Kidney glomerular epithelial cell (primary cell): ENCODE measurements around the gene ARSB.

Experiments
- DNase-seq: peaks from one replicate; lab custom pipeline; 2025; lab: John Stamatoyannopoulos, UW

The ARSB gene

DNA sequence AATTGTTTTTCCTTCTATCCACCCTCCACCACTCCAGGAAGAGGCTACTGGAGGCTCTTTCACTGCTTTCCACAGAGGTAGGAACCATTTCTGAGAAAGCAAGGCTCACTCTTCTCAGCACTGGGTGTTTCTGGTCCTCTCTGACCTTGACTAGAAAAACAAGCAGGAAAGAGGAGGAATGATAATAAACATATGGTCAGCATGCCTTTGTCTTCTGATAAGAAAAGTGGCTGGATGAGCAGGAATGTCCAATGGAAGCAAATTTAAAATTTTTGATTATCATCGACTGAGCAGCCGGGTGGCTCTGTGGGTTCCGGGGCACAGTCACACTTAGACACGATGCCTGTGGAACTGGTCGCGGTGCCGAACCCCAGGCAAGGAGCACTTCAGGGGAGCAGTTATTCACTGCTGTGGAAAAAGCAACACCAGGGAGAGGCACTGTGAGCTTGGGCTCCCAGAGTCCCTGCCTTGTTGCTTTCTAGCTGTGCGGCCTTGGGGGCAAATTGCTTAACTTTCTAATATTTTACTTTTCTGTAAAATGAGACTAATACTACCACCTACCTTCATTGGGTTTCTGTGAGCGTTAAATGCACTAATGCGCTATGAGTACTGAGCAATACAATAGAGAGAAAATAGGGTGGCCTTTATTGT lies 179.5 kb downstream of the ARSB start:
- DNase-seq, result no peak

DNA sequence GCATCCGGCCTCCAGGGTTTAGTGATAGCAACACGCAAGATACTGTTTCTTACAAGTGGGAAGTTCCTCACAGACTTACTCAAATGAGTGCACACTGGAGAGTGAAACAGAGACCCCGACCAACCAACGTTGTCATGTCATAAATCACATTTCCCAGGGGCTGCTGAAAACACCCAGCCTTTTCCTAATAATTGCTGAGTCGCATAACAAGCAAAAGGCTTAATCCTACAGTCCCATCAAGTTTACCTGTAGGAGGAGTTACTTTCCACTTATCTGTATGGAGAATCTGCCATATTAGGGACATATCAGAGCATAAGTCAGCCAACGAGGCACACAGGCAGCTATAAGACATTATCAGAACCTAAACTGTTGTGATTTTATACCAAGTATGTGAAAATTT lies 180.1 kb downstream of the ARSB start:
- DNase-seq, result no peak

DNA sequence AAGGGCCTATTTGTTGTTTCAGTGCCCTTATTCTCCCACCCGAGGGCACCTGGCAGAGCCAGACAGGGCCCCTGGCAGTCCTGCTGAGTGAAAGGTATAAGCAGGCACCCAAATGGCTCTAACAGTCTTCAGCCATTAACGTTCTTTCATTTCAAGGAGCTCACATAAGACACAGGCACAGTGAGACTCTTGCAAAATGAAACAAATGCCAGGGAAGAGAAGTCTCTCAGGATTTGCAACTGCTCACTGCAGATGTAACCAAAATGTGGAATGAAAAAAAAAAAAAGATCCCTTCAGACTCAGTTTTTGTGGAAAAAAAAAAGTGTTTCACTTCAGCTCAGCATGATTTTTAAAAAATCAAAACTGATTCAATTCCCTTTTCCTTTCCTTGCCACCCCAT lies 181.2 kb downstream of the ARSB start:
- DNase-seq, result no peak

DNA sequence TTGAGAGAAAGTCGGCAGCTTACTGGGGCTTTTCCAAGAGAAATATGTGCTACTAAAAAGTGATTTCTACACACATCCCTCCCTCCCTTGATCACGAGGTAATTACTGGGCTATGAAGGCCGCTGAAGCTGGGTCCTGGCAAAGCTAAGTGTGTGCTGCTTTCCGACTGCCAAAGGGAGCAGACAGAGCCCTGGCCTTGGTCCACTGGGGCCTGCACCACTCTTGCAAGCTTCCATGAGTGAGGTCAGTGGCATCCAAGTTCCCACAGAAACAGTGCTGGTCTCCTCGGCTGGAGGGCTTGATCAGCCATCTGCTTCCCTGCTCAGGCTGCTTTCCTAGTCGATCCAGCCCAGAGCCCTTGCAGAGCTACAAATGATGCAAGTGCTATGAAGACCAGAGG lies 181.8 kb downstream of the ARSB start:
- no peak for DNase-seq

DNA sequence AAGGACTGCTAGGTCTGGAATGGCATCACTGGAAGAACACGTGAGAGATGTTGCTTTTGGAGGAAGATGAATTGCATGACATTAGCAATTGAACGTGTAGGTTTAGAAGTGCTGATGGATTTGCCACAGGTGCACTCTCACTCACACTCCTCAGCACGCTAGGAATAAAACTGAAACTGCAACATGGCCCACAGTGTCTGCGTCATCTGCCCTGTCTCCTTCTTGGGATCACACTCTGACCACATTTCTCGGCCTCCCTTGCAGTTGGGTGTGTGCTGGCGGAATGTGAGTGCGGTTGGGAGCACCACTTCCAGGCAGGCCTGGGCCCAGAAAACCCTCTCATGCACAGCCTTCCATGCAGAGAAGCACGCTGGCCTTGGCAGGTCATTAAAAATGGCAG lies 183.7 kb downstream of the ARSB start:
- no peak for DNase-seq

DNA sequence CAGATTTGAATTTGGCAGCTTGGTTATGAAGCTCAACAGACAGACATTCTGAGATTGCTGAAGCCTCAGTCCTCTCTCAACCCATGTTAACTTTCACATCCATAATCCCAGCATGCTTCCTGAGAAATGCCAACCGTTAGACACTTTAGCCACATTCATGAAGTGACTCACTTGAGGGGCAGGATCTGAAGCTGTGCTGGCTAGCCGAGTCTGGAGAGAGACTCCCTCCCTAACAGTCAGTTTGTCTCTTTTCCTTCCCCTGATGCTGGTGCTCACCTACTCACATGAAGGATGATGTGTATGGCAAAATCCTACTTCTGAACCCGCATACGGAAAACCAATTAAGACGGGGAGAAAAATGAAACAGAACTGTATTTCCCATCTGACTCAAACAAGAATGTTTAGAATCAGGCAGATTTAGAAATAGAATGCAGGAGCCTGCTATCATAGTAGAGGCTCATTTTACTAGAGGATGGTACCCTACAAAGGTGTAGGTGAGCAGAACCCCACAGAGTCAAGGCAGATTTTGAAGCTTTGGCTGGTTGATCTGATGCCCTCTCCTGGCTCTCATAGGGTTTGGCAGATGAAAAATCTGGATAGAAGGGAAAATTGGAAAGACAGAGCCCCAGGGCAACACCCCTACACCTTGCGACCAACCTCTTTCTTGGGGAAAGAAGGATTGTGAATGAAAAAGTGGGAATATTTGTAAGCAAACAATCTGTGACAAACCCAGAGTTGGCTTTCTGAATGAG lies 185.7 kb downstream of the ARSB start:
- peak; percentile 7 for DNase-seq

DNA sequence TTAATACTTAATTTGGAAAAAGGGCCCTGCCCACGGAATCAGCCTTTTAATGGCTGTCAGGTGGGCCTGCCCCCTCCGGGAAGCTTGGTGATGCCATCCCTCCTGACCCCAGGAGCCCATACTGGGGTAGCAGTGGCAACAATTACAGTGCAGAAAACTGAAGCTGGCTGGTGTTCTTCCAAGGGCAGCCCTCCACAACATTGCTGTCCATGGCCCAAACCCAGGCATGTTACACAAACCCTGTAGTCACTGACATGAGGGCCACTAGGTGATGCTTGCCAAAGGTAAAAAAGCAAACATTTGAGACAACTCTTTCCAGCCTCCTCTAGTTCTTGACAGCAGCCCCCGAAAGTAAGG lies 186.5 kb downstream of the ARSB start:
- DNase-seq, result no peak

DNA sequence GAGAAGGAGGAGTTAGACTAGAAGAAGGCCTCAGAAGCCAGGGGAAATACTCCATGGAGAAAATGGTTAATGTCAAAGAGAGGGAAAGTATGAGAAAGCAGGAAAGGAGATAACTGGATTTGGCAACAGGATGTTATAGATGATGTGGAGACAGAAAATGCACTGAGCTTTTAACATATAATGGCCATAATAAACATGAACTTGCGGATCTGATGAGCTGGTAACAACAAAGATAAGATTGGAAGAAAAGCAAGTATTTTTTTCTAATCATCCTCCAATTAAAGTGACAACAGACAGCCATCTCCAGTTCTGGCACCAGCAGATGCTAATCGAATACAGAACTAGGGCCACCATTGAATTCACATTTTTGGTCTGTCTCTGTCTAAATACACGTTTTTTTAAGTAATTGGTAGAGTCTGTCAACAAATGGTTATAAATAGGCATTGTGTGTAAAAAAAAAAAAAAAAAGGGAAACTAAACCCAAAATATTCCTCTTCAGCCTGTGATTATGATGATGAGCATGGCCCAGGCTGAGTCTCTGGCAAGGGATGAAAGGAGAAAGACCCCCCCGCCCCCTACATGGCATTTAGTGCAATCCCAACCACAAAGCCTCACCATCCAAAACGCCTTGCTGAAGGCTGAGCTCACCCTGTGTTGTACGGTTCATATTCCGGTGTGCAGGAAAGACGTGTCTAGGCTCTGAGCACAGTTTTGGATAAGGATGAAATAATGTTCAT lies 187.0 kb downstream of the ARSB start:
- DNase-seq, result no peak

DNA sequence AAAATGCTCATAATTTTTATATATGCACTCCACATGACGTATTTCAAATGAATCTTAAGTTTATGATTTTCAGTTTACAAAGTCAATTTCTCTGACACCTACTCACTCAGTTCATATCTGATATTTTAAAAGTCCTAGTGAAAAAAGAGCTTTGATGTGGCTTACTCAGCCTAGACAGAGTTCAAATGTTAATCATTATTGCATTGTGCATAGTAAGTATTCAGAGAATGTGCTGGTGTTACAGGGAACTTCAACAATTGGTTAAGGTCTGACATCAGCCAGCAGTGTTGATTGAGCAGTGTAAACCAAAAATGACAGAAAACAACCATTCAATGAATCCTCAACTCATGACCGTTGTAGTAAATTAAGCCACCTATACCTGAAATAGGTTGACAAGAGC lies 189.4 kb downstream of the ARSB start:
- peak; percentile 90 for DNase-seq

DNA sequence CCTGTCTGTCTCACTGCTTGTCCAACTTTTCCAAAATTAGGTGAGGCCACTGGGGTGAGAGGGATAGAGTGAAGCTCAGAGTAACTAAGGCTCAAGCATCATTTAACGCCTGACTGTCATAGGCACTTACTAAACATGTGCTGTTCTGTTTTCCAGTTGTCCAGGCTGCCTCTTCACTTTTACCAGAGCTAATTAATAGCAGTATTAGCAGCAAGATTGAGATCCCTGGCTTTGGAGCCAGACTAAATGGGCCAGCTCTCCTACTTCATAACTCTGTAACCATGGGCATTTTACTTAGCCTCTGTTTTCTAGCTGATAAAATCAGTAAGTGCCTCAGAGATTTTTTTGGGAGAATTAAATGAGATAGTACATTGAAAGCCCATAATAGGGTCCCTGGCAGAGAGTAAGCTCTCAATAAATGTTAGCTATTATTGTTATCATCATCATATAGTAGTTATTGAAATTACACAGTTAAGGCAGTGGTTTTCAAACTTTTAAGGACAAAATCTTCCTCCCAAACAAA lies 190.4 kb downstream of the ARSB start:
- DNase-seq, result no peak

DNA sequence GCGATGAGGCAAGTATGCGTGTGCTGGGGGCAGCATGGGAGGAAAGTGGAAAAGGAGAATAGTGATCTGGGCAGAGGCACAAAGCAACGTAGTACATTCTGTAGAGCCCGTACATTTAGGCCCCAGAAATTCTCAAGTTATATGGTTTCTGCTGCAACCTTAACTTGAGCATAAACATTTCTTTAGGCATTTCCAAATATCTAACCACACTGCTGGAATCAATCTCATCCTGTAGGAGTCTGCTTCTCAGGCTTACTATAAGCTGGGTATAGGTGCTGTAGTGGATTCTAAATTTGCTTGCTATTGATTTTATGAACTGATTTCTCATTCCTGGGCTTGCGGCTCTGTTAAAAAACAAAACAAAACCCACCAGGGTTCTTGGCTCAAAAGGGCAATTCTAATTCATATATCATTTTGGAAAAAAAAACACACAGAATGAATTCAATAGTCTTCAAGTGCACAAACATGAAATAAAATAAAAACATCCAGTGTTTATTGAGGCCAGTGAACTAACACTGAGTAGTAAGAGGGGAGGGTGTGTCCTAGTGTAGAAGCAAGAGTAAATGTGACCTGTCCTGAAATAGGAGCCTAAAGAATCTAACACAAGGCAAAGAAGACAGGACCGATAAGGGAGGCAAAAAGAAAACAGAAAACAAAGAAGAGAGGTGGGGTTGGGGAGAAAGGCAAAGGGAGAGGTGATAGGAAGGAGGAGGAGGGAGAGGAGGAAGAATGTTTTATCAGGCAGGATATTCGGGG lies 191.0 kb downstream of the ARSB start:
- DNase-seq, result no peak

DNA sequence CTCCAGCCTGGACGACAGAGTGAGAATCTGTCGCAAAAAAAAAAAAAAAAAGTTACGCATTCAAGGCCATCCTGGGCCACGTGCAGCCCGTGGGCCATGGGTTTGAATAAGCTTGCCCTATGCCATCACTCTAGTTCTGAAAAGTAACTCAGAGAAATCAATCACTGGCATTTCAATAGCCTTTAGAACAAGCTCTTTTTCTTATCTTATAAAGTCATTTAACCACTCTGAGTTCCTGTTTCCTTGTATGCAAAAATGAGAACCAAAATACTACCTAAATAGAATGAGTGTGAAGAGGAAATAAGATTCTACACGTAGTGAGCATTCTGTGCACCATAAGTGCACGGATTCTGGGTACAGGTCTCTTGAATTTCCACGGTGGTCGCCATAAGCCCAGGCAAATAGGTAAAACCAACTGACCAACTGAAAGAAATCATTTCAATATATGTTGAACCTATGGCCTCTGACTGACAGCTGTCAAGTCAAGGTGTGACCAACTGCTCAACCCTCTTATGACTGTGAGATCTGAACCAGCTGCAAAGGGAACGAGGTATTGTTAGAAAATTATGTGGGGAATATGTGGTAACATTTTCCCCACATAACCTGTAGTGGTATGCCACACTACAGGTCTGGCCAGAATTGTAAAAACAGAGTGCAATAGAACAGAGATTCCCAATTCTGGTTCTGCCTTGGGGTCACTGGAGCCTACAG lies 192.6 kb downstream of the ARSB start:
- DNase-seq, result no peak

DNA sequence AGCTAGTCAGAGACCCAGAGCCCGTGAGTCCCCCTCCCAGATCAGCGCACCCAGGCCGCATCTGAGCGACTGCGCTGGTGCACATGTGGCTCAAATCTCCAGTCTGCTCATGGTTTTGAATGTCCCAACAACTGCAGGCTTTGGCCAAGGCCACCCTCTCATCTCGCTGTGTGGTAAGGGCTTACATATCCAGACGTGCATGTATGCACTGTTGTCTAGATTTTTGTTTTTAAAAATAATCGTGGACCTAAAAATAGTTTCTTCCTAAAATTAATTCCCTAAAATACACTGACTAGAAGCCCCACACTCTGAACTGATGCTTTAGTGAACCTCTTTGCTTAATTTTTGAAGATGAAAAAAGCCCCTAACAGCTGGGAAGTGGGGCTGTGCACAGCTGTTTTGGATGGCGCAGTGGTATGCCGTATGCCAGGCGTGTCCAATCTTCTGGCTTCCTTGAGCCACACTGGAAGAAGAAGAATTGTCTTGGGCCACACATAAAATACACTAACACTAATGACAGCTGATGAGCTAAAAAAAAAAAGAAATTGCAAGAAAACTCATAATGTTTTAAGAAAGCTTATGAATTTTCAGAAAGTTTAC lies 193.5 kb downstream of the ARSB start:
- DNase-seq, result no peak

DNA sequence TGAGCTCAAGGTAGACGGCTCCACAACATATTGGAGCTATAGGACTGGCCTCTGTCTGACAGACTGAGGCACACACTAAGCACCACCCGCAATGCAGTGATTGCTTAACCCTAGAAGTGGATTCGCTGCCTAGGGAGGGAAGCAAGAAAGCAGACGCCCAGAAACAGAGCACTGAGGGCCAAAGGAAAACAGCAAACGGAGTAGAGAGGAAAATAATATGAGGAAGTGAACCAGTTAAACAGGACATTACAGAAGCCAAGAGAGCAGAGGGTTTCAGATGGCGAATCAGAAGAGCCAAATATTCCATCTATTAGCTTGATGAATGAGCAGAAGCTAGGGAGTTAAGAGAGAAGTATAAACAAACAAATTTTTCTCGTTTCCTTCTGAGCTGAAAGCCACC lies 197.3 kb downstream of the ARSB start:
- DNase-seq, result no peak

DNA sequence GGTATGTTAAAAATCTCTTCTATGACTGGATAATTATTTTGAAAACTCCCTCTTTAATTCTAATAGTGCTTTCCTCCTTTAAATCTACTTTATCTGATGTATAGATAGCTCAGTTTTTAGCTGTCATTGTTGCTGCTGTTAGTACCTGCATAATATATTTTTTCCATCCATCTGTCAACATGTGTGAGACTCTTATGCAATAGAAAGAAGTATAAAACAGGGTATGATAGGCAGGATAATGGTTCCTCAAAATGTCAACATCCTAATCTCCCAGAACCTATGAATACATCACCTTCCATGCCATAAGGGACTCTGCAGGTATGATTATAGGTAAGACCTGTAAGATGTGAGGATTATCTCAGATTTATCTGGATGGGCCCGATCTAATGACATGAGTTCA lies 199.7 kb downstream of the ARSB start:
- no peak for DNase-seq

DNA sequence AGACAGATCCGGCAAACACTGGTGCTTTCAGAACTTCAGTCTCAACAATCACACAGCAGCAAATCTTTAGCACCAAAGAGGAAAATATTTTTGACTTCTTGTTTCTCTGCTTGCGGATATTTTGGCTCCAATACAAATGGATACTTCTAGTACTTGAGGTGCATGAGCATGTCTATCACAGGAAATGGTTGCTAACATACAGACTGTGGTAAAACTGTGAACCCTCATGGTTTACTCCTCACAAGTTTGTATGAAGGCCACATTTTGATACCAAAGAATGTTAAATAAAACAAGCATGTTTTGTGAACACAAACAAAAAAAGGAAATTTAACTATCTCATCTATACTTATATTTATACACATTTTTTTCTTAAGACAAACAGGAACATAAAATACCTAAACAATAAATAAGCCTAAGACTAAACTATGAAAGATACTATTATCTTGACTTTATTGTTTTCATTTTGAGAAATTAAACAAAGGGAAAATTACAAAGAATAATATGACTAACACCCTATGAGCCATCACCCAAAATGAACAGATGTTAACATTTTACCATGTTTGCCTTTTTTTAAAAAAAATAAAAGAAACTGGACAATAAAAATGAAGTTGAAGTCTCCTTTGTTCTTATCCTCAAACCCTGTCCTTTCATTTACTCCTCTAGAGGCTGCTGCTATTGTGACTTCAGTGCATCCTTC lies 201.5 kb downstream of the ARSB start:
- DNase-seq, result no peak

DNA sequence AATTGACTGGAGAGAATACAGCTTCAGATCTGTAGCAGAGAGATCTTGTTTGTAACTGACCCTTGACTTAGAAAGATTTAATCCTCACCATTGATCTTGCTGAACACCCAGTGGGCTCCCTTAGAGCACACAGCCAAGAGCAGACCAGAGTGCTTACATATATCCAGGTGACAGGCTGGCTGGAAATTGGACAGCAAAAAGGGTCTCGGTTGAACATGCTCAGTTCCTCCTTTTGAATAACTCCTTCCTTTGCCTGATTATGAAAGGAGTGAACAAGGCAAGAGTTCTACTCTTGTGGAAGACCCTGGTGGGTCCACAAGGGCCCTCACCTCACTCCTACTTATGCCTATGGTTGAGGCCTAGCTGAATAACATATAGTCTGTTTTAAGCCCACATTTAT lies 202.4 kb downstream of the ARSB start:
- no peak for DNase-seq

DNA sequence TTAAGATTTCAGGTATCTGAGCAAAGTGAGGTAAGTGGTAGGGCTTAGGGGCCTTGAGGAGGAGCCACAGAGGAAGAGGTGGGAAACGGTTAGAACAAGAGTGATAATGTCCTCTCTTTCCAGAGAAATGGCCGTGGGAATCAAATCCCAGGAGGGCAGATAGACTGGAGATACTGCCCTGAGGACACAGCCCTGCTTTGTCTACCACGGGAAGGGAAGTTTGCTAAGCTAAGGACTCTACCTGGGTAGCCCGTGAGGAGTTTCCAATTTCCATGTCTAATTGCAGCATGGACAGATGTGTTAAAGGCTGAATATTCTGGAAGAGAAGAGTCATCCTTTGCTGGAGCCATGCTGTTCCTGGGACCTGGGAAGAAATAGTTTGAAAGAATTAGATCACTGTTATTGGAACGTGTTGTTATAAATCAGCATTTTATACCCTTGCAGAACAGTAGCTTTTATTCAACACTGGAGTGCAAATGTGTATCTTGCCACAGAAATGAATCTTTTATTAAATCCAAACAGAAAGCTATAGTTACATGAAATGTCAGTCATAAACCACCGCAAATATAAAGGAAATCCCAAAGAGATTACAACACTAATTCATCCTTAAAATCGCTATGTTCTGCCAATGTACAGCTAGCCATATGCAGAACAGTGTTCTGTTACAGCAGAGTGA lies 203.4 kb downstream of the ARSB start:
- DNase-seq, result no peak

DNA sequence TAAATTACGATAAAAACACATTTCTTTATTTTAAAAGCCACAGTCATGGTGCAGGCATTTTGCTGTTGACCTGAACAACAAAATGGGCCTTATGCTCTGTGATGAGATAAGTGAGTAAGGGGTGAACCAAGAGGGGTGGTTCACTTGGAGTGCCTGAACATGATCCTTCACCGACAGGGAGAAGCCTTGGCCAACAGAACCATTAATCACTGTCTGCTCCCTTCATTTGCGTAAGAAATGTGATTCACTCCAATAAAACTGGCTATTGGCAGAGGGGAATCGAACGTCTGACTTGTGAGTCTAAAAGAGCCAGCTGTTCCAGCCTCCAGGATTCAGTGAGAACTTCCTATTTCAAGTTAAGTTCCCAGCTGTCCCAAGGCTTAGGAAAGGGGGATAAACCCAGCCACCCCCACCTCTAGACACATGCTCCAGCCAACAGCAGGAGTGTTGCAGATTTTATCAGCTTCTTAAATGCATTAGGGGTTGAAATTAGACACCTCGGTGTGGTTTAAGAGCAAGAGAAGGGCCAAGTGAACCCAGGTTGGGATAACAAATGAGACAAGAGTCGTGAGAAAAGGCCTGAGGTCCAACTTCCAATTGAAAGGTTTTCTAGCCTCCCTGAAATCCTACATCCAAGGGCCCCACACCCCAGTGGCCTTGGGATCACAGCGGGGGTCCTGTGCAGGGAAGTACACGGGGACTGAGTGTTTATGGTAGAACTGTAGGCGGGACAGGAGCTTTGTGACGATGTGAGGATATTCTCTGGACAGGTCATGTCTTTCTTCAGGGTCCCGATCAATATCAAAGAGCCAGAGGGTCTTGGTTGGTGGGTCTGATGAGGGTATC lies 205.1 kb downstream of the ARSB start:
- no peak for DNase-seq
